Measurements from ENCODE around the gene PTPN5.

DNA sequence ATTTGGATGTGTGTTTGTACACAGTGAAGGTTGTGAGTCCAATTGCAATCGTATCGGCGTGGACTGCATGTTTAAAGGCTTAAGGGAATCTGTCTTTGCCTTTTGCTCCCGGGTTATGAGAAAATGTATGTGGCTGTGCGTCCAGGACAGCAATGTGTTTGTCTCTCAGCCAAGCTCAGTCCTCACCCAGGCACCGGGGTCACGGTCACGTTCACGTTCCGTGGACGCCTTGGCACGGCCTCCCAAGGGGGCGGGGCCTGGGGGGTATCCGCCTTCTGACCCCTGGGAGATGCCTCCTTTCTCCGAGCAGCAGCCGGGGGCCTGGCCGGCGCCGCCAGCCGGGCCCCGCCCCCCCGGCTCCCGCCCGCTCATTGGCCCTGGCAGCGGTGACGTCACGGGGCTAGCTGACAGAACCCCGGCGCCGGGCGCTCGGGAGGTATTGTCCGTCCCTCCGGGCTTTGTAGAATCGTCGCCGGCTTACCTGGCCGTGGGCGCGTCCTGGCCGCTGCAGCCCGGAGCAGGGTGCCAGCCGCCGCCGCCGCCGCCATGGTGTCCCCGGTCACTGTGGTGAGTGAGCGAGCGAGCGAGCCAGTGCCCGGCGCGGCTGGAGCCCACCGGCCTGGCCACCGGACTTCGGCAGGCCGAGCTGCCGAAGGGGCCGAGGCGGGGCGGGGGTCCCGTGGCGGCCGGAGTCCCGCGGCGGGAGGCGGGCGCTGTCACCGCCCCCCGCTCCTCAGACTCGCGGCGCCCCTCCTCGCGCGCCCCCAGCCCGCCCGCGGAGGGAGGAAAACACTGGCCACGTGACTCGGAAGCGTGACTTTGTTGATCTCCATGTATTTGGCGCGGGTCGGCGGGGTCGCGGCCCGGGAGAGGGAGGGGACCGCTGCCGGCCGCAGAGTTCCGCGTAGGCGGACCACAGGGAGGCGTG lies 93.0 kb downstream of the PTPN5 start, which contains the start of gene TMEM86A:
- TF ChIP-seq, protein P1, sequence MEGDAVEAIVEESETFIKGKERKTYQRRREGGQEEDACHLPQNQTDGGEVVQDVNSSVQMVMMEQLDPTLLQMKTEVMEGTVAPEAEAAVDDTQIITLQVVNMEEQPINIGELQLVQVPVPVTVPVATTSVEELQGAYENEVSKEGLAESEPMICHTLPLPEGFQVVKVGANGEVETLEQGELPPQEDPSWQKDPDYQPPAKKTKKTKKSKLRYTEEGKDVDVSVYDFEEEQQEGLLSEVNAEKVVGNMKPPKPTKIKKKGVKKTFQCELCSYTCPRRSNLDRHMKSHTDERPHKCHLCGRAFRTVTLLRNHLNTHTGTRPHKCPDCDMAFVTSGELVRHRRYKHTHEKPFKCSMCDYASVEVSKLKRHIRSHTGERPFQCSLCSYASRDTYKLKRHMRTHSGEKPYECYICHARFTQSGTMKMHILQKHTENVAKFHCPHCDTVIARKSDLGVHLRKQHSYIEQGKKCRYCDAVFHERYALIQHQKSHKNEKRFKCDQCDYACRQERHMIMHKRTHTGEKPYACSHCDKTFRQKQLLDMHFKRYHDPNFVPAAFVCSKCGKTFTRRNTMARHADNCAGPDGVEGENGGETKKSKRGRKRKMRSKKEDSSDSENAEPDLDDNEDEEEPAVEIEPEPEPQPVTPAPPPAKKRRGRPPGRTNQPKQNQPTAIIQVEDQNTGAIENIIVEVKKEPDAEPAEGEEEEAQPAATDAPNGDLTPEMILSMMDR (IDR thresholded peaks at IDR 0.05 in 2 of 3, conservative IDR thresholded peaks at IDR 0.05 in 1 of 3; ENCODE audit: borderline replicate concordance in 1 of 3, insufficient read depth in 1 of 3, low read depth in 2 of 3, low read length in 2 of 3) = no peak
- no peak for TF ChIP-seq TCF7L2 (IDR thresholded peaks at IDR 0.05; ENCODE audit: borderline replicate concordance, extremely low read depth, insufficient read depth, insufficient read length)
- TF ChIP-seq POLR2A (IDR thresholded peaks at IDR 0.05; ENCODE audit: borderline replicate concordance, extremely low read depth, insufficient read depth, insufficient read length) = no peak
- peak; percentile 62; the same call in 1 of the 2 replicates for TF ChIP-seq POLR2AphosphoS5 (IDR thresholded peaks at IDR 0.05; ENCODE audit: low read depth, low read length)
- TF ChIP-seq RAD21 (IDR thresholded peaks at IDR 0.05; ENCODE audit: low read depth) = no peak
